Gastrocnemius medialis (tissue), 4 donors: Measurements from ENCODE around the gene CCDC40. TPM values are rescaled to one million over a fixed set of nuclear protein-coding genes. Genes with fewer than 3 reads are reported as not detected.

ENCODE experiments used
- ATAC-seq, 2 donors: fragments of 150-250 bp; one replicate each; pipeline ENCODE4 v1.9.1; 2016
- DNase-seq, 2 donors: peaks; one replicate each; pipeline ENCODE4 v3.0.0-alpha.2; 2019
- H3K27ac ChIP-seq, 4 donors: fragments of 200-600 bp; sonication (generic); 1 replicate in 1 of 4; 2 replicates in 3 of 4; pipeline ENCODE4 v1.5.1; 2016 to 2018; ENCODE audit warnings: mild to moderate bottlenecking in 2 of 4, moderate library complexity in 1 of 4
- H3K27me3 ChIP-seq, 3 donors: fragments of 200-600 bp; sonication (generic) in 2 of 3; 1 replicate in 1 of 3; 2 replicates in 2 of 3; pipeline versions ENCODE4 v1.5.1 to v1.6.0; 2016 to 2019; ENCODE audit warnings: mild to moderate bottlenecking in 1 of 3, moderate library complexity in 1 of 3
- H3K36me3 ChIP-seq, 2 donors: fragments of 200-600 bp; sonication (generic) in 1 of 2; one replicate each; pipeline ENCODE4 v1.5.1; 2017 to 2018
- H3K4me1 ChIP-seq, 2 donors: fragments of 200-600 bp; sonication (generic) in 1 of 2; one replicate each; pipeline ENCODE4 v1.5.1; 2016 to 2017; ENCODE audit warnings: mild to moderate bottlenecking in 2 of 2
- H3K4me3 ChIP-seq, 4 donors: fragments of 200-600 bp; sonication (generic) in 3 of 4; 1 replicate in 1 of 4; 2 replicates in 3 of 4; pipeline ENCODE4 v1.5.1; 2016 to 2019; ENCODE audit warnings: mild to moderate bottlenecking in 2 of 4
- H3K9me3 ChIP-seq, 3 donors: fragments of 200-600 bp; sonication (generic) in 2 of 3; 1 replicate in 1 of 3; 2 replicates in 2 of 3; pipeline ENCODE4 v1.5.1; 2016 to 2019
- POLR2A ChIP-seq, 2 donors: fragments of 450-650 bp; IDR thresholded peaks; one replicate each; pipeline ENCODE4 v1.6.1; 2017; ENCODE audit warnings: antibody characterized with exemption in 2 of 2, mild to moderate bottlenecking in 2 of 2, moderate library complexity in 2 of 2
- in situ Hi-C, 4 donors: fragments of 200-750 bp; cut with MboI; loops; one replicate each; pipeline versions ENCODE4 v1.15.0 to v1.8.0; 2017; ENCODE audit warnings: low sequenced_read_pairs in 4 of 4
- intact Hi-C: fragments of 100-400 bp; cut with DNase I; formaldehyde crosslinking; loops from one replicate; pipeline ENCODE4 v1.15.1; 2023; ENCODE audit warnings: low total_unique reads
- total RNA-seq, 4 donors: library from RNA; depleted of rRNA; stranded (reverse); fragments of >200 nt; gene quantifications; one replicate each; pipeline versions ENCODE4 v1.1.0 to v1.2.3, GENCODE V29; 2016
- TF ChIP-seq, protein P1 (sequence below), 5 experiments: fragments of 450-650 bp in 3 of 5; fragments of 200-600 bp in 2 of 5; sonication (generic) in 2 of 5; IDR thresholded peaks in 4 of 5; conservative IDR thresholded peaks in 1 of 5; 1 replicate in 4 of 5; 2 replicates in 1 of 5; pipeline ENCODE4 v1.5.1; 2016 to 2019; ENCODE audit warnings: antibody characterized with exemption in 5 of 5, mild to moderate bottlenecking in 3 of 5, moderate library complexity in 3 of 5

Gene CCDC40
- total RNA-seq, 4 donors from 2014 or later: 0.18 to 2.1 (median 1.1) TPM

DNA sequence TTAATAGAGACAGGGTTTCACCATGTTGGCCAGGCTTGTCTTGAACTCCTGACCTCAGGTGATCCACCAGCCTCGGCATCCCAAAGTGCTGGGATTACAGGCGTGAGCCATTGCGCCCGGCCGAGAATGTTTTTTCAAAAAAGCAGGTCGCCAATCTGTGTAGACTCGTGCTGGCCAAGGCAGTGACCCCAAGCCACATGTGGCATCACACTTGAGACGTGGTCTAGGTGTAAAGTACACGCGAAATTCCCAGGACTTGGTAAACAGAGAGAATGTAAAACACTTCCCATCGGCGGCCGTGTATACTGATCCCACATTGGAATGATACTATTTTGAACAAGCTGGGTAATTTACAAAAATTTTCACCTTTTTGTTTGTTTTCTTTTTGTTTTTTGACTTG, 41.8 kb upstream of the CCDC40 start:
- no peaks in the 10 kb centered on the region for H3K36me3 ChIP-seq

DNA sequence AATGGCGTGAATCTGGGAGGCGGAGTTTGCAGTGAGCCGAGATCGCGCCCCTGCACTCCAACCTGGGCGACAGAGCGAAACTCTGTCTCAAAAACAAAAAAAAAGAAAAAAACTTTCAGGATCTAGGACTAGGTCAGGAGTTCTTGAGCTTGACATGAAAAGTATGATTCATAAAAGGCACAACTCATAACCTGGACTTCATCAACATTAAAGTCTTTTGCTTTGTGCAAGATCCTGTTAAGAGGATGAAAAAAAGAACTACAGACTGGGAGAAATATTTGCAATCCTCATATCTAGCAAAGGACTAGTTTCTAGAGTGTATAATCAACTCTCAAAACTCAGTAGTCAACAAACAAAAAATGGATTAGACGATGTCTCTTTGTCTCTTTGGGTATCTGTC, 40.7 kb upstream of the CCDC40 start:
- in situ Hi-C loops: no loop called here
- H3K4me1 ChIP-seq: peaks cover 0 to 5% of the 10 kb centered on the region in 2 donors

More for the DNA sequence above, 41.8 kb upstream of the CCDC40 start:
- no peak for TF ChIP-seq POLR2A (IDR thresholded peaks at IDR 0.05)
- TF ChIP-seq, protein P1, sequence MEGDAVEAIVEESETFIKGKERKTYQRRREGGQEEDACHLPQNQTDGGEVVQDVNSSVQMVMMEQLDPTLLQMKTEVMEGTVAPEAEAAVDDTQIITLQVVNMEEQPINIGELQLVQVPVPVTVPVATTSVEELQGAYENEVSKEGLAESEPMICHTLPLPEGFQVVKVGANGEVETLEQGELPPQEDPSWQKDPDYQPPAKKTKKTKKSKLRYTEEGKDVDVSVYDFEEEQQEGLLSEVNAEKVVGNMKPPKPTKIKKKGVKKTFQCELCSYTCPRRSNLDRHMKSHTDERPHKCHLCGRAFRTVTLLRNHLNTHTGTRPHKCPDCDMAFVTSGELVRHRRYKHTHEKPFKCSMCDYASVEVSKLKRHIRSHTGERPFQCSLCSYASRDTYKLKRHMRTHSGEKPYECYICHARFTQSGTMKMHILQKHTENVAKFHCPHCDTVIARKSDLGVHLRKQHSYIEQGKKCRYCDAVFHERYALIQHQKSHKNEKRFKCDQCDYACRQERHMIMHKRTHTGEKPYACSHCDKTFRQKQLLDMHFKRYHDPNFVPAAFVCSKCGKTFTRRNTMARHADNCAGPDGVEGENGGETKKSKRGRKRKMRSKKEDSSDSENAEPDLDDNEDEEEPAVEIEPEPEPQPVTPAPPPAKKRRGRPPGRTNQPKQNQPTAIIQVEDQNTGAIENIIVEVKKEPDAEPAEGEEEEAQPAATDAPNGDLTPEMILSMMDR (IDR thresholded peaks at IDR 0.05 in 4 of 5, conservative IDR thresholded peaks at IDR 0.05 in 1 of 5): no peak
- Histone ChIP-seq H3K27me3 (peaks cover 3 to 12% (median 12%) of the 10 kb centered on the region in 3 donors), H3K4me1 (peaks cover 0 to 5% of the 10 kb centered on the region in 2 donors), H3K4me3 (no peak overlapping the region), H3K9me3 (no peaks in the 10 kb centered on the region), H3K27ac (no peak overlapping the region)
- DNase-seq (no peak), ATAC-seq (no peak)
- intact Hi-C loops (loop anchor here (5.0 kb wide), 1 partner anchor 152 kb away; no protein-coding TSS in a partner anchor), in situ Hi-C loops (no loop called here)

DNA sequence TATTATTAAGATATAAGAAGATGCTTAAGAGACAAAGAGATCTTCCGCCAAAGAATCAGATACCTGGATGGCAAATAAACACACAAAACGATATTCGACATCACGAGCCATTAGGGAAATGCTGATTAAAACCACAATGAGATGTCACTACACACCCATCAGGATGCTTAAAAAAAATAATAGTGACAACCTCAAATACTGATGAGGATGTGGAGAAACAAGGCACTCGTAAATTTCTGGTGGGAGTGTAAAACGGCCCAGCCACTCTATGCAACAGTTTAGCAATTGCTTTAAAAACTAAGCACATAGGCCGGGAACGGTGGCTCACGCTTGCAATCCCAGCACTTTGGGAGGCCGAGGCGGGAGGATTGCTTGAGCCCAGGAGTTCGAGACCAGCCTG, 40.2 kb upstream of the CCDC40 start:
- H3K27ac ChIP-seq: no peak overlapping the region

More for the DNA sequence above, 40.7 kb upstream of the CCDC40 start:
- ATAC-seq: no peak
- no peak for TF ChIP-seq POLR2A (IDR thresholded peaks at IDR 0.05)
- TF ChIP-seq, protein P1 (IDR thresholded peaks at IDR 0.05 in 4 of 5, conservative IDR thresholded peaks at IDR 0.05 in 1 of 5): no peak
- Histone ChIP-seq H3K36me3 (no peaks in the 10 kb centered on the region), H3K4me3 (no peak overlapping the region), H3K27ac (no peak overlapping the region), H3K27me3 (peaks cover 3 to 12% (median 12%) of the 10 kb centered on the region in 3 donors), H3K9me3 (no peaks in the 10 kb centered on the region)
- DNase-seq: no peak
- intact Hi-C loops: no loop called here

GRCh38 chr17:79997011-79997660, 39.3 kb upstream of the CCDC40 start:
- TF ChIP-seq, protein P1 (IDR thresholded peaks at IDR 0.05 in 4 of 5, conservative IDR thresholded peaks at IDR 0.05 in 1 of 5): no peak
- H3K27me3 ChIP-seq: peaks cover 3 to 12% (median 12%) of the 10 kb centered on the region in 3 donors
- intact Hi-C loops: no loop called here
- no peaks in the 10 kb centered on the region for H3K36me3 ChIP-seq
- ATAC-seq (no peak), DNase-seq (no peak)
- no peaks in the 10 kb centered on the region for H3K9me3 ChIP-seq
- H3K27ac ChIP-seq: no peak overlapping the region
- H3K4me1 ChIP-seq: peaks cover 0 to 5% of the 10 kb centered on the region in 2 donors
- in situ Hi-C loops: no loop called here
- H3K4me3 ChIP-seq: no peak overlapping the region

More for the DNA sequence above, 40.2 kb upstream of the CCDC40 start:
- no peak for TF ChIP-seq POLR2A (IDR thresholded peaks at IDR 0.05)
- TF ChIP-seq, protein P1 (IDR thresholded peaks at IDR 0.05 in 4 of 5, conservative IDR thresholded peaks at IDR 0.05 in 1 of 5): no peak
- H3K27me3 ChIP-seq: peaks cover 3 to 12% (median 12%) of the 10 kb centered on the region in 3 donors
- H3K4me1 ChIP-seq: peaks cover 0 to 5% of the 10 kb centered on the region in 2 donors
- in situ Hi-C loops (no loop called here), intact Hi-C loops (no loop called here)
- ATAC-seq (no peak), DNase-seq (no peak)
- H3K36me3 ChIP-seq: no peaks in the 10 kb centered on the region
- no peaks in the 10 kb centered on the region for H3K9me3 ChIP-seq
- H3K4me3 ChIP-seq: no peak overlapping the region
